Measurements from ENCODE around the gene HFM1. TPM values are rescaled to one million over a fixed set of nuclear protein-coding genes. Genes with fewer than 3 reads are reported as not detected.

Gene HFM1
- total RNA-seq, 1 experiment from 2014 or later, result not detected

DNA sequence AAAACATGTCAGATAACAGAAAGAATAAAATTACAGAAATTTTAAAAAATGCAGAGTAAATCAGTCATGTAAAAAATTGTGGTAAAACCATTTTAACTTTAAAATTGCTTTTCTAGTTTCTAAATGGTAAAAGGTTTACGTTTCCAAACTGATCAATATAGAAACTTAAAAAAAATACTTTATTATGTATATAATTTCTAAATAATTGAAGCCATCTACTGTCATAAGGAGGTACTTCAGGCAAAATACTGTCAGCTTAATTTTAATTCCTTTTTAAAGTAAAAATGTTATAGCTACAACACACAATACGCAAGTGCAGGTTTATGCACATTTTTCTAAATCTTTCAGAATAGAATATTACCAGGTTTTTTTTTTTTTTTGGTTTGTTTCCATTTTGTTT is 159.9 kb downstream of the HFM1 start:
- no peak for DNase-seq (ENCODE audit: low spot score)

DNA sequence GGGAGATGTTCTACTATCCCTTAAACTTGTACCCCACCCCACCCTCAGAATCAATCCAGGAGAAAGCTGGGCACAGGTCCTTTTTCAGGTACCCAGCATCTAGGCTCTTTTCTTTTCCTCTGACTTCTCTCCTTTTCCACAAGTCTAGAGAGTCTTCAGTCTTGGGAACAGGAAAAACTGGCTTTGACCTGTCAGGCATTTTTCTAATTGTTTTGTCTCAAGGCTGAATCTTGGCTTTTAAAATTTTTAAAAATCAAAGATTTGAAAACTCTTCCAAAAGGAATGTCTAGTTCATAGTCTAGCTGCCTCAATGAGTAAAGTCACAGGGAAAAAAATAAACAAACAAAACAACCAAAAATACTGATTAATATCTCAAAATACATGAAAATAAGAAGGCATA is 161.5 kb downstream of the HFM1 start:
- DNase-seq (ENCODE audit: low spot score), result no peak

DNA sequence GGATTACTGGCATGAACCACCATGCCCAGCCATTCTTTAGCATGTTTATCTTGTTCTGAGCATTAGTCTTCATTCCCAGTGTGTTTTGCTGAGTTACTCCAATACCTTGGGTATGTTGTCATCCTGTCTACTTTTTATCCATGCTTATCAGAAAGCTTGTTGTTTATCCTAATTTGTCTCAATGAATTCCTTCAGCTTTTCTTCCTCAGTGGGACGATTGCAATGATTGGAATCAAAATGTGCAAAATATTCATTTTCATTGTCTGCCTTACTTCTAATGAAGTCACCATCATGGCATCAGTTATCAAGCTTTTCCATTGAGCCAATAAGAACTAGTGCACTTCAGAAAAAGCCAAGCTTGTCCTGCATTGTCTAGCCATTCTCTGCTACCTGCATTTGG is 170.5 kb downstream of the HFM1 start:
- DNase-seq (ENCODE audit: low spot score), result no peak

DNA sequence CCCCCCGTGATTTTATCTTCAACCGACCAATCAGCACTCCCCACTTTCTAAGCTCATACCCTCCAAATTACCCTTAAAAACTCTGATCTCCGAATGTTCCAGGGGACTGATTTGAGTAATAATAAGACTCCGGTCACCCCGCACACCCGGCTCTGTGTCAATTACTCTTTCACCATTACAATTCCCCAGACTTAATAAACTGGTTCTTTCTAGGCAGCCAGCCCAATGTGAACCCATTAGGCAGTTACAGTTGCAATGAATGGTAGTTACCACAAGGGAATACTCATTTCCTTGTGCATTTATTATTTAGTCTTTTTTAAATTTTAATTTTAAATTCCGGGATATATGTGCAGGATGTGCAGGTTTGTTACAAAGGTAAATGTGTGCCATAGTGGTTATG is 177.9 kb downstream of the HFM1 start:
- DNase-seq (ENCODE audit: low spot score), result no peak

DNA sequence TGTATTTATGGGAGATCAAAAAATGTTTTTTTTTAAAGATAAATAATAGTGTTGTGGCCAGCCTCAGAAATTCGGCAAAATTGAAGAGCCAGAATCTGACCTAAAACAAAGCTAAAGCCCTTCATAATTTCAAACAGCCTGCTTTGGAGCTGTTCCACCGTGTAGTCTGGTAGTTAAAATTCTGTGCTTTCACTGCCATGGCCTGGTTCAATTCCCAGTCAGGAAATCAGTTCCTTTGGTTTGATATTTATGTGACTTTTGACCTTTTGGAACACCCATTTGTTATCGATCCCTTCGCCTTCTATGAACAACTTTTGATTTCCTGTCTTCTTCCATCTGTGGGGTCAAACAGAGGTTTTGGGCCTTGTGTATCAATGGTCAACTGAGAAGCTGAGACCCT is 179.8 kb downstream of the HFM1 start:
- DNase-seq (ENCODE audit: low spot score), result no peak

DNA sequence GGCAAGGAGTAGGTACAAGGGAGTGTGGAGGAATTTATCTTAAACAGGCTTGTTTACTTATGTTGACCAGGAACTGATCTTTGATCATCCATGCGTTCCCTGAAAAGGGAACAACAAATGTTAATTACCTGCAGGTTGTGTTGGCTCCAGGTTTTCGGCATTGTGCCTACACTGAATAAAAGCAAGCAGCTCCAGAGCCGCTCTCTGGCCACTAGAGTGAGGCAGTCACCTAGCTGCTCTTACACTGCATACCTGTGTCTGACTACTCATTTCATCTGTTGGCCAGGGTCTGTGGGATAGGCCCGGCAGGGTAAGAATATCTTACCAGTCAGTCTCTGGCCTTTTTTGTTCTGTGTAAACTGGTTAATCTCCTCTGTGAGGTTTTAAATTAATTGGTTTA is 183.6 kb downstream of the HFM1 start:
- no peak for DNase-seq (ENCODE audit: low spot score)

DNA sequence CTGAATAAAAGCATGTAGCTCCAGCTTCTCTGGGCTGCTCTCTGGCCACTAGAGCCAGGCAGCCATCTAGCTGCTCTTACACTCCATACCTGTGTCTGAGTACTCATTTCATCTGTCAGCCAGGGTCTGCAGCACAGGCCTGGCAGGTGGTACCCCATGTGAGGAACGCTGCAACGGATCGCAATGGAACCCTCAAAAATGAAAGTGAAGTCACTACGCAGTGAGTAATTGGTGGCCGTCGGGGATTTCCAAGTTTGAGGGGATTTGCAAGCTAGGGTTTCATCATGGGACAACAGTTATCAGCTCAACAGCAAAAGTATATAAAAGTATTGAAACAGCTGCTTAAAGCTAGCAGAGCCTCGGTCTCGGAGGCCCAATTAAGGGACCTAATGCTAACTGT is 186.7 kb downstream of the HFM1 start:
- no peak for DNase-seq (ENCODE audit: low spot score)

Other genes with a start within 250 kb of the HFM1 start
- 9.2 and 11.0 TPM in 2 replicates for gene CDC7, start 96.0 kb upstream of the HFM1 start, total RNA-seq (2014; rRNA removed; shearing (Covaris generic))